B cell (primary cell): ENCODE data around the gene ZNF438.

Experiments
- CTCF ChIP-seq: fragments of 200-600 bp; IDR thresholded peaks from one replicate; pipeline ENCODE4 v1.8.0; 2022; ENCODE audit warnings: antibody characterized with exemption, mild to moderate bottlenecking
- EZH2 ChIP-seq: IDR thresholded peaks from 2 replicates; pipeline ENCODE4 v1.6.1; 2012; ENCODE audit warnings: borderline replicate concordance, low read depth, mild to moderate bottlenecking, moderate library complexity, low read length; ENCODE audit not compliant: insufficient read depth, poor library complexity, severe bottlenecking

- TF ChIP-seq CTCF, result no peak
- no peak for TF ChIP-seq EZH2
Measured at GRCh38 chr10:31005895-31006294, 25.8 kb downstream of the ZNF438 start.
